ENCODE measurements around the gene DTX3.

DNA sequence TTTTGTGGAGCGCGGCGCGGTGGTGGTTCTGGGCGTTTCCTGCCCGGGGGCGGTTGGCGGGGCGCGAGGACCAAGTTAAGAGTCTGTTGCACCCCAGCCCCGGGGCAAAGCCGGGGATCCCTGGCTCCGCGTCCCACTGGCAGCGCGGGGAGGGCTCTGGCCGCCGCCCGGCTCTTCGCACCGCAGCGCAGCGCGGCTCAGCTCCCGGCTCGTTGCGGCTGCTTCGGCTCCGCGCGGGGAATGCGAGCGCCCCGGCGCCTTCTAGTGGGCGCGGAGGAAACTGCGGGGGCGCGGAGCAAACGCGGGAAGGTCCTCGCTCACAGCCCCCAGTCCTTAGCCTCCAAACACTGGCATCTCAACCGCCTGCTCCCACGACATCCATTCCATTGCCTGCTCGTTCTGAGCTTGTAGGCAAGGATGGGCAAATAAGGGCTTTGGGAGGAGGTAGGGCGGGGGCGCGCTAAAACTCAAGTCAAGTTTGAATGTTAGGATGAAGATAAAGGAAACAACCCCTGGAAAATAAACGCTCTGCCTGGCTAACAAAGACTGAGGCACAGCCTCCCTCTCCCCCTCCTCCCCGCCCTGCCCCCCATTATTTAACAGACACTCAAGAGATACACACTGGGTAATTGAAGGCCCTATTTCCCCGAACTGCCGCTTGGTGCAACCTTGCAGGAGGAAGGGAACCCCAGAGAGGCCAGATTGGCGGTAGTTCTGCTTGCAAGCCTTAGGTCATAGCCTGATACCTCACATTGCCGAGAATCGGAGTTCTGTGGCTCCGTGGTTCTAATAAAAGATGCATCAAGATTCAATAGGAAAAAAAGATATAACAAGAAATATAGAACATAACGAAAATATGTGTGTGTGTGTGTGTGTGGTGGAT is 28.6 kb downstream of the DTX3 start, which contains the start of gene B4GALNT1:
- TF ChIP-seq SMAD3 (CRISPR knock-in tag; IDR thresholded peaks at IDR 0.05; ENCODE audit: borderline replicate concordance) (no peak), FOXP1 (CRISPR knock-in tag; IDR thresholded peaks at IDR 0.05; ENCODE audit: borderline replicate concordance) (peak; percentile 87; the same call in 1 of the 2 replicates), ZNF263 (CRISPR knock-in tag; IDR thresholded peaks at IDR 0.05; ENCODE audit: low read depth) (no peak)
- TF ChIP-seq, protein P1, sequence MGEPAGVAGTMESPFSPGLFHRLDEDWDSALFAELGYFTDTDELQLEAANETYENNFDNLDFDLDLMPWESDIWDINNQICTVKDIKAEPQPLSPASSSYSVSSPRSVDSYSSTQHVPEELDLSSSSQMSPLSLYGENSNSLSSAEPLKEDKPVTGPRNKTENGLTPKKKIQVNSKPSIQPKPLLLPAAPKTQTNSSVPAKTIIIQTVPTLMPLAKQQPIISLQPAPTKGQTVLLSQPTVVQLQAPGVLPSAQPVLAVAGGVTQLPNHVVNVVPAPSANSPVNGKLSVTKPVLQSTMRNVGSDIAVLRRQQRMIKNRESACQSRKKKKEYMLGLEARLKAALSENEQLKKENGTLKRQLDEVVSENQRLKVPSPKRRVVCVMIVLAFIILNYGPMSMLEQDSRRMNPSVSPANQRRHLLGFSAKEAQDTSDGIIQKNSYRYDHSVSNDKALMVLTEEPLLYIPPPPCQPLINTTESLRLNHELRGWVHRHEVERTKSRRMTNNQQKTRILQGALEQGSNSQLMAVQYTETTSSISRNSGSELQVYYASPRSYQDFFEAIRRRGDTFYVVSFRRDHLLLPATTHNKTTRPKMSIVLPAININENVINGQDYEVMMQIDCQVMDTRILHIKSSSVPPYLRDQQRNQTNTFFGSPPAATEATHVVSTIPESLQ (CRISPR knock-in tag; IDR thresholded peaks at IDR 0.05): no peak
- TF ChIP-seq, protein P2, sequence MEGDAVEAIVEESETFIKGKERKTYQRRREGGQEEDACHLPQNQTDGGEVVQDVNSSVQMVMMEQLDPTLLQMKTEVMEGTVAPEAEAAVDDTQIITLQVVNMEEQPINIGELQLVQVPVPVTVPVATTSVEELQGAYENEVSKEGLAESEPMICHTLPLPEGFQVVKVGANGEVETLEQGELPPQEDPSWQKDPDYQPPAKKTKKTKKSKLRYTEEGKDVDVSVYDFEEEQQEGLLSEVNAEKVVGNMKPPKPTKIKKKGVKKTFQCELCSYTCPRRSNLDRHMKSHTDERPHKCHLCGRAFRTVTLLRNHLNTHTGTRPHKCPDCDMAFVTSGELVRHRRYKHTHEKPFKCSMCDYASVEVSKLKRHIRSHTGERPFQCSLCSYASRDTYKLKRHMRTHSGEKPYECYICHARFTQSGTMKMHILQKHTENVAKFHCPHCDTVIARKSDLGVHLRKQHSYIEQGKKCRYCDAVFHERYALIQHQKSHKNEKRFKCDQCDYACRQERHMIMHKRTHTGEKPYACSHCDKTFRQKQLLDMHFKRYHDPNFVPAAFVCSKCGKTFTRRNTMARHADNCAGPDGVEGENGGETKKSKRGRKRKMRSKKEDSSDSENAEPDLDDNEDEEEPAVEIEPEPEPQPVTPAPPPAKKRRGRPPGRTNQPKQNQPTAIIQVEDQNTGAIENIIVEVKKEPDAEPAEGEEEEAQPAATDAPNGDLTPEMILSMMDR (IDR thresholded peaks at IDR 0.05): peak; percentile 73
- TF ChIP-seq, protein P3, sequence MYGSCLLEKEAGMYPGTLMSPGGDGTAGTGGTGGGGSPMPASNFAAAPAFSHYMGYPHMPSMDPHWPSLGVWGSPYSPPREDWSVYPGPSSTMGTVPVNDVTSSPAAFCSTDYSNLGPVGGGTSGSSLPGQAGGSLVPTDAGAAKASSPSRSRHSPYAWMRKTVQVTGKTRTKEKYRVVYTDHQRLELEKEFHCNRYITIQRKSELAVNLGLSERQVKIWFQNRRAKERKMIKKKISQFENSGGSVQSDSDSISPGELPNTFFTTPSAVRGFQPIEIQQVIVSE (CRISPR knock-in tag; IDR thresholded peaks at IDR 0.05; ENCODE audit: borderline replicate concordance): no peak
